NB4 (cell line): ENCODE data around the gene B4GALT1.
A peak's percentile ranks its signal among the peaks of the same experiment; 100 is the strongest.

Source experiments
- DNase-seq: peaks from one replicate; pipeline ENCODE4 v3.0.0; 2010; ENCODE audit warnings: low read depth
- H3K4me3 ChIP-seq: one replicate; pipeline ENCODE4 v1.5.1; 2011; ENCODE audit warnings: mild to moderate bottlenecking, low read depth, low read length, moderate library complexity
- MYC ChIP-seq: IDR thresholded peaks from 2 replicates; pipeline ENCODE4 v1.6.1; 2011; ENCODE audit warnings: low read depth, low read length
- POLR2A ChIP-seq: IDR thresholded peaks from 2 replicates; pipeline ENCODE4 v1.6.1; 2011; ENCODE audit warnings: mild to moderate bottlenecking; ENCODE audit not compliant: insufficient read length; ENCODE audit errors: extremely low read depth
- TF ChIP-seq, protein P1 (sequence below): IDR thresholded peaks from 2 replicates; pipeline ENCODE4 v1.6.1; 2011; ENCODE audit warnings: low read depth, low read length
- TF ChIP-seq, protein P2 (sequence below): IDR thresholded peaks from one replicate; pipeline ENCODE4 v1.5.1; 2012; ENCODE audit warnings: low read depth, low read length

The B4GALT1 gene

DNA sequence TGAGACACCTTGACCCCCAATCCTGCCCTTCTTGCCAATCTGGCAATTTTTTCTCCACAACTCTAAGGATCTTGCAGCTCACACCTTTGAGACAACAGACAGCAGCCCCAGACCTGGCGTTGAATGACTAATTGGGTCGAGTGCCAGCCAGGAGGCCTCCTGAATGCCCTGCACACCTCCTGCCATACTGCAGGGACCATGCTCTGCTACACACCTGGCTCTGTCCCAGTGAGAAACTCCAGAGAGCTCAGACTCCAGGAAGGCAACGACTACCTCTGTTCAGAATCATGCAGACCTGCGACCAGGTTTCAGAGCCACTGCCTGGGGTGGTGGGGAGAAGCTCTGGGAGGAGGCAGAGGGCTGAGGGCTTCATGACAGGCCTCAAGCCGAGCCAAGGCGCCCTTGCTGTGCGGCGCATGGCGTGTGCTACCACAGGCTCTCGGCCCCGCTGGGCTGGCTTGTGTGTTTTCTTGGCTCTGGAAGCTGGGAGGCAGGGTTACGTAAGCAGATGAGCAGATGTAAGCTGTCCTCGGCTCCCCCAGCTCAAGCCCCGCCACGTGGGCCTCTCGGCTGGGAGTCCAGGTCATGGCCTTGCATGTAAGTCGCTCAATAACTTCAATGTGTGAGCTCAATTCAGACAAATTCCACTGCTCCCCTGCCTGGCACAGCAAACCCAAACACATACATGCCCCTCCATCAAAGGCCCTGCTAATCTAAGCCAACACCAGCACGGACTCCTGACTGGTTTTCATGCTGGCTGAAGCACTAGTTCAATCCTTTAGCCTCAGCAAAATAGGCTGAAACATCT lies 27.5 kb downstream of the B4GALT1 start:
- no peak overlapping the region for H3K4me3 ChIP-seq
- DNase-seq: peak; percentile 98
- TF ChIP-seq POLR2A: no peak
- TF ChIP-seq, protein P1, sequence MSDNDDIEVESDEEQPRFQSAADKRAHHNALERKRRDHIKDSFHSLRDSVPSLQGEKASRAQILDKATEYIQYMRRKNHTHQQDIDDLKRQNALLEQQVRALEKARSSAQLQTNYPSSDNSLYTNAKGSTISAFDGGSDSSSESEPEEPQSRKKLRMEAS: peak; percentile 98
- TF ChIP-seq, protein P2, sequence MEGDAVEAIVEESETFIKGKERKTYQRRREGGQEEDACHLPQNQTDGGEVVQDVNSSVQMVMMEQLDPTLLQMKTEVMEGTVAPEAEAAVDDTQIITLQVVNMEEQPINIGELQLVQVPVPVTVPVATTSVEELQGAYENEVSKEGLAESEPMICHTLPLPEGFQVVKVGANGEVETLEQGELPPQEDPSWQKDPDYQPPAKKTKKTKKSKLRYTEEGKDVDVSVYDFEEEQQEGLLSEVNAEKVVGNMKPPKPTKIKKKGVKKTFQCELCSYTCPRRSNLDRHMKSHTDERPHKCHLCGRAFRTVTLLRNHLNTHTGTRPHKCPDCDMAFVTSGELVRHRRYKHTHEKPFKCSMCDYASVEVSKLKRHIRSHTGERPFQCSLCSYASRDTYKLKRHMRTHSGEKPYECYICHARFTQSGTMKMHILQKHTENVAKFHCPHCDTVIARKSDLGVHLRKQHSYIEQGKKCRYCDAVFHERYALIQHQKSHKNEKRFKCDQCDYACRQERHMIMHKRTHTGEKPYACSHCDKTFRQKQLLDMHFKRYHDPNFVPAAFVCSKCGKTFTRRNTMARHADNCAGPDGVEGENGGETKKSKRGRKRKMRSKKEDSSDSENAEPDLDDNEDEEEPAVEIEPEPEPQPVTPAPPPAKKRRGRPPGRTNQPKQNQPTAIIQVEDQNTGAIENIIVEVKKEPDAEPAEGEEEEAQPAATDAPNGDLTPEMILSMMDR: no peak
- TF ChIP-seq MYC: peak; percentile 97

DNA sequence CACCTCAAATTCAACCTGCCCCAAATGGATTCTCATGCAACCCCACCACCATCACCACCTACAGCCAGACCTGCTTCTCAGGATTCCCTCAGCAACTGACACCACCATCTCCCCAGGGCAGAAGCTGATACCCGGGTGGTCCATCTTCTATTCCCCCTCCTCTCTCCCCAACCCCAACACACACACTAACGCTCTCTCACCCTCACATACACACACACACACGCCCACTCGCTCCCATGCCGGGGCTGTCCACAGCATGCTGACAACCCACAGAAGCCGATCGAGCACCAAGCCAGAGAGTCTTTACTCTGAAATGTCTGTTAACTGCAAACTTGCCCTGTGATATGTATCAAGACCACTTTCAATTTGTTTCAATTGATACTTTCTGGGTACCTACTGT lies 28.4 kb downstream of the B4GALT1 start:
- no peak overlapping the region for H3K4me3 ChIP-seq
- no peak for DNase-seq
- no peak for TF ChIP-seq POLR2A
- TF ChIP-seq, protein P2: no peak
- TF ChIP-seq MYC: no peak
- TF ChIP-seq, protein P1: no peak

DNA sequence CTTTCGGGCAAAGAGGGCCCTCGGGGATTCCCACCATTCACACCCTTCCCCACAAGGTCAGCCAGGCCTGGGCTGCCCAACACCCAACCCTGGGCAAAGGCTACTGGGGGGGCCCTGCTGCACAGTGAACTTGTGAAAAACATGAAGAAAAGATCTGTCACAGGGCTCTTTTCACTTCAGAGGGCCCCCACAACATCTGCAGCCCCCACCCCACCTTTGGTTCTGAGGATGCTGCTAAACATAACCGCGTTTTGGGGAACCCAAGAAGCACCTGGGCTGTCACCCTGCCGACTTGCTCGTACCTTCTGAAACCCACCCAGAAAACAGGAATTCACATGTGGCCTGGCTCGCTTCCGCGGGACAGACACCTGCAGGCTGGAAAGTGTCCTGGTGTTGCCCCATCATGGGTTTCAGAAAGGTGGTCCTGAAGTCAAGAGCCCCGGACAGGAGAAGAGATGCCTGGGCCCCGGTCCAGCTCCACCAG lies 29.3 kb downstream of the B4GALT1 start:
- no peak for DNase-seq
- no peak overlapping the region for H3K4me3 ChIP-seq
- no peak for TF ChIP-seq MYC
- TF ChIP-seq, protein P2: no peak
- TF ChIP-seq POLR2A: no peak
- TF ChIP-seq, protein P1: no peak

DNA sequence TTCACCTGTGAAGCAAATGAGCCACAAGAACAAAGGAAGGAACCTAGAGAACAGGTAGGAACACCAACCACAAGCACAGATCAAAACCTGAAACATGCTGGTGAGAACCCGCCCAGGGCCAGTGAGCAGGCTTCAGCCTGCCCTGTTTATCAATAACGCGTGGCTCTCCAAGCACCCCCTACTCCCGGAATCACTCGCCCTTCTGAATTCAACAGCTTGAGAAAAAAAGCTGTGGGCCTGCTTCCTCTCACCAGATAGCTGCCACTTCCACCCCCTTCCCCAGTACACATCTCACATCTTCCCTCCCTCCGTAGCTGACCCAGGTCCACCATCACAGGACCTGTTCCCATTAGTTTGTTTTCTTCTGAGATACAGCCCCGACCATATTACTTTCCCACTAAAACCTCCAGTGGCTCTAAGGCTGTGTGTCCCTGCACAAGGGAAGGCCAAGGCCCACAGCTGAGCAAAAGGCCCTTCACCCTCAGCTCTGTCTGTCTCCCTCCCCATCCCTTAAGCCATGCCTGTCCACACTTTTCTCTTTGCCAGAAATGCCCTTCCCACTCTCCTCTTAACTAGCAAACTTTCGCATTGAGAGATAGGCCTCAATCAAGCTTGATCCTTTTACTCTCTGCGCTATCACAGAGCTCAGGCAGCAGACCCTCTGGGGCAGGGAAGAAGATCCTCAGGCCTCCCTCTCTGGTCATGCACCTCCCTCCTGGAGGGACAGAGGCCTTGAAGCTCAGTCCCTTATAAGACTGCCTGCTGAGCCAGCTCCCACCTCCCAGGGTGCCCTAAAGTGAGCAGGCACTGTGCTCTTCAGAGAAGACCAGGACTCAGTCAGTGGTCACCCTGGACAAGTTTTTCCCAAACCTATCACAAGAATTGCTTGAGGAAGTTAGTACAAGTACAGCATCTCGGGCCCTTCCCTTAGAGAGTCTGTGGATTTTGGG lies 30.1 kb downstream of the B4GALT1 start:
- no peak for DNase-seq
- TF ChIP-seq POLR2A: no peak
- no peak for TF ChIP-seq MYC
- TF ChIP-seq, protein P2: no peak
- TF ChIP-seq, protein P1: no peak
- no peak overlapping the region for H3K4me3 ChIP-seq

DNA sequence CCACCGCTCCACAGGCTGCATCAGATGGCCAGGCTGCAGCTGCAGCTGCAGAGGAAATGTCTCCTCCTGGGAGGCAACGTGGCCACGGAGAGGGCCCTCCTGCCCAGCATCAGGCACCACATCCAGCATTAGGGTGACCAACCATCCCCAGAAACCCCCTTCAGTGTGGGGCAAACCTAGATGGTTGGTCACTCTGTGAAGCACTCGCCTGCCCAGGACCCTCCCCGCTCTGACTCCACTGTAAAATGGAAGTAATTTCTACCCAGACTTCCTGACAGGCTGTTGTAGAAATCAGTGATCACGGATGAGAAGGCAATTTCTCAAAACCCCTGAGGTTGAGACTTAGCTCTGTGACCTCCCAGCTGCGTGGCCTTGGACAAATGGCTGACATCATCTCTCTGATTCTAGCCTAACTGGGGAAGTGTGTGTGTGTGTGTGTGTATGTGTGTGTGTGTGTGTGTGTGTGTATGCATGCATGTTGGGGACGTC lies 31.6 kb downstream of the B4GALT1 start:
- TF ChIP-seq, protein P2: no peak
- no peak for TF ChIP-seq MYC
- TF ChIP-seq, protein P1: no peak
- no peak for TF ChIP-seq POLR2A
- no peak overlapping the region for H3K4me3 ChIP-seq
- DNase-seq: peak; percentile 36
